Measurements from ENCODE around the gene SH3RF2. TPM values are rescaled to one million over a fixed set of nuclear protein-coding genes. Genes with fewer than 3 reads are reported as not detected.

SH3RF2 gene
- total and polyA plus RNA-seq, 4 donors: 1.0 to 10.5 (median 4.9) TPM

- 91% methylated on average over 8 of the region's 8 CpGs for WGBS
- Histone ChIP-seq H3K9ac (ENCODE audit: low read depth in 1 of 2, low read length in 2 of 2) (no peak overlapping the region), H3K27me3 (ENCODE audit: control insufficient read depth in 4 of 4, insufficient read depth in 4 of 4, low read length in 3 of 4) (no peaks in the 10 kb centered on the region), H3K27ac (ENCODE audit: low read depth in 1 of 2, low read length in 2 of 2) (no peak overlapping the region), H3K9me3 (ENCODE audit: control insufficient read depth in 4 of 4, low read length in 3 of 4) (no peaks in the 10 kb centered on the region), H3K36me3 (ENCODE audit: control insufficient read depth in 4 of 4, insufficient read depth in 3 of 4, low read depth in 1 of 4, low read length in 3 of 4) (no peaks in the 10 kb centered on the region), H3K4me1 (ENCODE audit: control insufficient read depth in 4 of 4, insufficient read depth in 4 of 4, low read length in 3 of 4) (no peaks in the 10 kb centered on the region), H3K4me3 (ENCODE audit: low read depth in 1 of 3, low read length in 3 of 3) (no peak overlapping the region)
- DNase-seq (ENCODE audit: low spot score): no peak
- TF ChIP-seq RAD21 (IDR thresholded peaks at IDR 0.05) (no peak), JUND (IDR thresholded peaks at IDR 0.05) (no peak), TAF1 (conservative IDR thresholded peaks at IDR 0.05) (no peak), HNF4G (IDR thresholded peaks at IDR 0.05) (no peak), RXRA (IDR thresholded peaks at IDR 0.05) (no peak), GABPA (IDR thresholded peaks at IDR 0.05 in 1 of 2, conservative IDR thresholded peaks at IDR 0.05 in 1 of 2) (no peak), HNF4A (conservative IDR thresholded peaks at IDR 0.05) (no peak), EGR1 (IDR thresholded peaks at IDR 0.05; ENCODE audit: low read depth in 2 of 2) (no peak), SP1 (IDR thresholded peaks at IDR 0.05) (no peak), ATF3 (IDR thresholded peaks at IDR 0.05) (no peak), YY1 (IDR thresholded peaks at IDR 0.05) (no peak), NR2F2 (IDR thresholded peaks at IDR 0.05) (no peak), CTCF (IDR thresholded peaks at IDR 0.05; ENCODE audit: low read depth, low read length, missing input control) (no peak), FOXA1 (IDR thresholded peaks at IDR 0.05) (no peak), FOXA2 (IDR thresholded peaks at IDR 0.05) (no peak)
- TF ChIP-seq, protein P1, sequence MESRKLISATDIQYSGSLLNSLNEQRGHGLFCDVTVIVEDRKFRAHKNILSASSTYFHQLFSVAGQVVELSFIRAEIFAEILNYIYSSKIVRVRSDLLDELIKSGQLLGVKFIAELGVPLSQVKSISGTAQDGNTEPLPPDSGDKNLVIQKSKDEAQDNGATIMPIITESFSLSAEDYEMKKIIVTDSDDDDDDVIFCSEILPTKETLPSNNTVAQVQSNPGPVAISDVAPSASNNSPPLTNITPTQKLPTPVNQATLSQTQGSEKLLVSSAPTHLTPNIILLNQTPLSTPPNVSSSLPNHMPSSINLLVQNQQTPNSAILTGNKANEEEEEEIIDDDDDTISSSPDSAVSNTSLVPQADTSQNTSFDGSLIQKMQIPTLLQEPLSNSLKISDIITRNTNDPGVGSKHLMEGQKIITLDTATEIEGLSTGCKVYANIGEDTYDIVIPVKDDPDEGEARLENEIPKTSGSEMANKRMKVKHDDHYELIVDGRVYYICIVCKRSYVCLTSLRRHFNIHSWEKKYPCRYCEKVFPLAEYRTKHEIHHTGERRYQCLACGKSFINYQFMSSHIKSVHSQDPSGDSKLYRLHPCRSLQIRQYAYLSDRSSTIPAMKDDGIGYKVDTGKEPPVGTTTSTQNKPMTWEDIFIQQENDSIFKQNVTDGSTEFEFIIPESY (IDR thresholded peaks at IDR 0.05): no peak
- TF ChIP-seq, protein P2, sequence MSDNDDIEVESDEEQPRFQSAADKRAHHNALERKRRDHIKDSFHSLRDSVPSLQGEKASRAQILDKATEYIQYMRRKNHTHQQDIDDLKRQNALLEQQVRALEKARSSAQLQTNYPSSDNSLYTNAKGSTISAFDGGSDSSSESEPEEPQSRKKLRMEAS (IDR thresholded peaks at IDR 0.05): no peak
- TF ChIP-seq, protein P3, sequence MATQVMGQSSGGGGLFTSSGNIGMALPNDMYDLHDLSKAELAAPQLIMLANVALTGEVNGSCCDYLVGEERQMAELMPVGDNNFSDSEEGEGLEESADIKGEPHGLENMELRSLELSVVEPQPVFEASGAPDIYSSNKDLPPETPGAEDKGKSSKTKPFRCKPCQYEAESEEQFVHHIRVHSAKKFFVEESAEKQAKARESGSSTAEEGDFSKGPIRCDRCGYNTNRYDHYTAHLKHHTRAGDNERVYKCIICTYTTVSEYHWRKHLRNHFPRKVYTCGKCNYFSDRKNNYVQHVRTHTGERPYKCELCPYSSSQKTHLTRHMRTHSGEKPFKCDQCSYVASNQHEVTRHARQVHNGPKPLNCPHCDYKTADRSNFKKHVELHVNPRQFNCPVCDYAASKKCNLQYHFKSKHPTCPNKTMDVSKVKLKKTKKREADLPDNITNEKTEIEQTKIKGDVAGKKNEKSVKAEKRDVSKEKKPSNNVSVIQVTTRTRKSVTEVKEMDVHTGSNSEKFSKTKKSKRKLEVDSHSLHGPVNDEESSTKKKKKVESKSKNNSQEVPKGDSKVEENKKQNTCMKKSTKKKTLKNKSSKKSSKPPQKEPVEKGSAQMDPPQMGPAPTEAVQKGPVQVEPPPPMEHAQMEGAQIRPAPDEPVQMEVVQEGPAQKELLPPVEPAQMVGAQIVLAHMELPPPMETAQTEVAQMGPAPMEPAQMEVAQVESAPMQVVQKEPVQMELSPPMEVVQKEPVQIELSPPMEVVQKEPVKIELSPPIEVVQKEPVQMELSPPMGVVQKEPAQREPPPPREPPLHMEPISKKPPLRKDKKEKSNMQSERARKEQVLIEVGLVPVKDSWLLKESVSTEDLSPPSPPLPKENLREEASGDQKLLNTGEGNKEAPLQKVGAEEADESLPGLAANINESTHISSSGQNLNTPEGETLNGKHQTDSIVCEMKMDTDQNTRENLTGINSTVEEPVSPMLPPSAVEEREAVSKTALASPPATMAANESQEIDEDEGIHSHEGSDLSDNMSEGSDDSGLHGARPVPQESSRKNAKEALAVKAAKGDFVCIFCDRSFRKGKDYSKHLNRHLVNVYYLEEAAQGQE (IDR thresholded peaks at IDR 0.05): no peak
Measured at GRCh38 chr5:146026307-146027010, 90.1 kb downstream of the SH3RF2 start.

Measured in liver (tissue), 9 donors.